Central memory CD8-positive, alpha-beta T cell (primary cell): ENCODE data around the gene TSC22D1.

Experiments used
- ATAC-seq: fragments of 150-1000 bp; cut with Tn5 transposase; replicated peaks from 2 replicates; pipeline ENCODE4 v1.10.0; 2022; ENCODE audit warnings: mild to moderate bottlenecking, moderate FRiP score, moderate number of reproducible peaks; ENCODE audit not compliant: poor library complexity, severe bottlenecking; ENCODE audit errors: extremely low read depth
- DNase-seq, 2 donors: peaks; one replicate each; pipeline ENCODE4 v3.0.0; 2021; ENCODE audit warnings: low spot score in 2 of 2
- H3K27ac Mint-ChIP-seq: one replicate; pipeline ENCODE4 v1.8.0; 2022; ENCODE audit warnings: low read depth, mild to moderate bottlenecking, moderate library complexity, mixed read lengths
- H3K27me3 Mint-ChIP-seq: one replicate; pipeline ENCODE4 v1.8.0; 2022; ENCODE audit warnings: mixed read lengths
- H3K36me3 Mint-ChIP-seq: one replicate; pipeline ENCODE4 v1.8.0; 2022; ENCODE audit warnings: mild to moderate bottlenecking, moderate library complexity, mixed read lengths; ENCODE audit not compliant: insufficient read depth
- H3K4me1 Mint-ChIP-seq: one replicate; pipeline ENCODE4 v1.8.0; 2022; ENCODE audit warnings: mixed read lengths
- H3K4me3 Mint-ChIP-seq: one replicate; pipeline ENCODE4 v1.8.0; 2022; ENCODE audit warnings: mild to moderate bottlenecking, moderate library complexity, mixed read lengths
- H3K9me3 Mint-ChIP-seq: one replicate; pipeline ENCODE4 v1.8.0; 2022; ENCODE audit warnings: mixed read lengths

Gene TSC22D1

DNA sequence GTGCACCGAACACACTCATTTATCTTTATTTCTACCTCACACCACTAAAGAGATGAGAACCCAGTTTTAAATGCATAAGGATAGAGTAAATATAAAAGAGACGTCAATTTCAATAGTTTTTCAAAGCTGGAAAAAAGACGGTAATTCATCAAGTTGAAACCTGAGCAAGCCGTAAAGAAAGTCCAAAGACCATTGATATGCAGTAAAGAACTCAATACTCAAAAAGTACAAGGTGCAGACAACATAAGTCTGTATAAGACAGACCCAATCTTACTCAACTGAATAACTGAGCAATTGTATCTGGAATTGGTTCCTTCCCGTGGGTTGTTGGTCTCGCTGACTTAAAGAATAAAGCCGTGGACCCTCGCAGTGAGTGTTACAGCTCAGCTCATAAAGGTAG, 120.4 kb downstream of the TSC22D1 start:
- ATAC-seq = no peak
- no peaks in the 10 kb centered on the region for H3K36me3 Mint-ChIP-seq
- H3K27ac Mint-ChIP-seq = no peak overlapping the region
- peaks cover 12% of the 10 kb centered on the region for H3K4me1 Mint-ChIP-seq
- H3K4me3 Mint-ChIP-seq = no peak overlapping the region
- no peaks in the 10 kb centered on the region for H3K9me3 Mint-ChIP-seq
- DNase-seq = no peak
- no peaks in the 10 kb centered on the region for H3K27me3 Mint-ChIP-seq

- H3K4me1 Mint-ChIP-seq = peaks cover 12% of the 10 kb centered on the region
- no peaks in the 10 kb centered on the region for H3K27me3 Mint-ChIP-seq
- H3K36me3 Mint-ChIP-seq = no peaks in the 10 kb centered on the region
- no peak overlapping the region for H3K27ac Mint-ChIP-seq
- H3K9me3 Mint-ChIP-seq = no peaks in the 10 kb centered on the region
- H3K4me3 Mint-ChIP-seq = no peak overlapping the region
- DNase-seq (no peak), ATAC-seq (no peak)
Measured at GRCh38 chr13:44453881-44454280, 122.2 kb downstream of the TSC22D1 start.

DNA sequence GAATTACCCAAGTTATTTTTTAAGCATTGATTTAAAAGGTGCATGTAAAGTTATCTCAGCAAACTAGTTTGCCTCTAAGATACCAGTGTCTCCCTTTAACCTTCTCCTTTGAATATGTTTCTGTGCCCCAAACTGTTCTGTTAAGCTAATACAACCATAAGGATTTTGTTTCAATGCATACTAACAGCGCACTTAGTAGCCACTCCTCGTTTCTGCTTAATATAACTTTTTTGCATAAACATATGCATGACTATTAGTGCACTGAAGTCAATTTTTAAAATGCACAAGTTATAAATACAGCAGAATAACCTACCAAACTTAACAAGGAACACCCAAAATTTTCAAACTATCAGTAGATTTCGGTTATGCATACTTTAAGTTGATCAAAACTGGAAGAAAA, 123.1 kb downstream of the TSC22D1 start:
- no peak for ATAC-seq
- no peak for DNase-seq
- Mint-ChIP-seq H3K4me3 (no peak overlapping the region), H3K27ac (no peak overlapping the region), H3K27me3 (no peaks in the 10 kb centered on the region), H3K36me3 (no peaks in the 10 kb centered on the region), H3K9me3 (no peaks in the 10 kb centered on the region), H3K4me1 (peaks cover 10% of the 10 kb centered on the region)

DNA sequence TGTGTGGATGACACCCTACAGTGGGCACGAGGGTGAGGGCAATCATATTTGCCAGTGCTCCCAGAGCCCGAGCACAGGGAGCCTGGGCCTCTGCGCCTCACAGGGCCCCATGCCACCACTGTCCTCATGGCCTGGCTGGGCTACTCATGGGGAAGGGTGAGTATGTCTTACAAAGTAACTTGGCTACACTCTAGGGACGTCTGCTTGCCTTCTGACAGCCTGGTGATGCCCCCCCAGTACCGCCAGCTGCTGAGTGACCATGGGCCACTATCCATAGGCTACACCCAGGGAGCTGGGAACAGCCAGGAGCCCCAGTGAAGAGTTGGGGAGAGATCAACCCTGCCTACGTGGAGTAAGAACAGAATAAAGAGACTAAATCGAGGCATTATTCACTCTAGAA, 123.7 kb downstream of the TSC22D1 start:
- ATAC-seq = no peak
- H3K27me3 Mint-ChIP-seq = no peaks in the 10 kb centered on the region
- H3K36me3 Mint-ChIP-seq = no peaks in the 10 kb centered on the region
- no peak for DNase-seq
- no peak overlapping the region for H3K4me3 Mint-ChIP-seq
- H3K9me3 Mint-ChIP-seq = no peaks in the 10 kb centered on the region
- H3K27ac Mint-ChIP-seq = no peak overlapping the region
- peaks cover 6% of the 10 kb centered on the region for H3K4me1 Mint-ChIP-seq

DNA sequence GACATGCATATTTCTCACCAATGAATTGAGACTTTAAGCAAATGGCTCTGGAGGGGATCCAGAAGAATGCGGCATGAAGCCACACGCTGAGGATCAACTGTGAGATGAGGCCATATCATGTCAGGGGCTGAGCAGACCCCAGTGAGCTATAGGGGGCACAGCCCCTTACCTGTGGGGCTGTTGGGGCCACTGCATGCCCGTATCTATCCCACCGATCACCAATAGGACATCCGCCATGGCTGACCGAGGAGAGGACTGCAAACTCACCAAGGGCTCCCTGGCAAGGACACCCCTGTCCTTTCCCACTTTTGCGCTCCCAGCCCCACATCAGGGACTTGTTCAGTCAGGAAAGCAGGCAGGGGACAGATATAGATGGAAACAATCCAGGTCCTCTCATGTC, 124.5 kb downstream of the TSC22D1 start:
- no peak for DNase-seq
- H3K36me3 Mint-ChIP-seq = no peaks in the 10 kb centered on the region
- H3K4me1 Mint-ChIP-seq = peaks cover 7% of the 10 kb centered on the region
- no peak overlapping the region for H3K27ac Mint-ChIP-seq
- no peak overlapping the region for H3K4me3 Mint-ChIP-seq
- H3K9me3 Mint-ChIP-seq = no peaks in the 10 kb centered on the region
- ATAC-seq = no peak
- no peaks in the 10 kb centered on the region for H3K27me3 Mint-ChIP-seq

DNA sequence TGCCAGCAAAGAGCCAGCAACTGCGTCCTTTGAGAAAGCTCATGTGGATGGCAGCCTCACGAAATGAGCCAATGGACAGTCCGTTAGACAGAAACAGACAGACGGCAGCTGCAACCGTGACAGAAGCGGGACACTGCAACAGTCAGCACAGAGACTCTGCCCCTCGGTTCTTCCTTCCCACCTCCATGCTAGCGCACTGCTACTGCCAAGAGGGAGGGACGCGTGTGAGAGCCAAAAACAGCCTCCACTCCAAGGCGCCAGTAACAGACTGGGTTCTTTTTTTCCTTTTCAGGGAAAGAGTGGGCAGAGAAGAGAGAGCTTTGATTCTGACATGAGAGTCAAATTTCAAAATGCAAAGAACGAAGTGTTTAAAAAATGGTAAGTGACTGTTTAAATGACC, 125.0 kb downstream of the TSC22D1 start:
- Mint-ChIP-seq H3K36me3 (no peaks in the 10 kb centered on the region), H3K27ac (no peak overlapping the region), H3K4me3 (no peak overlapping the region), H3K9me3 (no peaks in the 10 kb centered on the region), H3K4me1 (peaks cover 12% of the 10 kb centered on the region), H3K27me3 (no peaks in the 10 kb centered on the region)
- no peak for DNase-seq
- no peak for ATAC-seq

- no peaks in the 10 kb centered on the region for H3K27me3 Mint-ChIP-seq
- no peaks in the 10 kb centered on the region for H3K36me3 Mint-ChIP-seq
- H3K27ac Mint-ChIP-seq = no peak overlapping the region
- DNase-seq (no peak), ATAC-seq (no peak)
- no peaks in the 10 kb centered on the region for H3K9me3 Mint-ChIP-seq
- peaks cover 12% of the 10 kb centered on the region for H3K4me1 Mint-ChIP-seq
- H3K4me3 Mint-ChIP-seq = no peak overlapping the region
Measured at GRCh38 chr13:44449999-44450821, 125.9 kb downstream of the TSC22D1 start.

- ATAC-seq (no peak), DNase-seq (no peak)
- Mint-ChIP-seq H3K4me1 (peaks cover 12% of the 10 kb centered on the region), H3K9me3 (no peaks in the 10 kb centered on the region), H3K4me3 (no peak overlapping the region), H3K27ac (no peak overlapping the region), H3K27me3 (no peaks in the 10 kb centered on the region), H3K36me3 (no peaks in the 10 kb centered on the region)
Measured at GRCh38 chr13:44448875-44449274, 127.3 kb downstream of the TSC22D1 start.

DNA sequence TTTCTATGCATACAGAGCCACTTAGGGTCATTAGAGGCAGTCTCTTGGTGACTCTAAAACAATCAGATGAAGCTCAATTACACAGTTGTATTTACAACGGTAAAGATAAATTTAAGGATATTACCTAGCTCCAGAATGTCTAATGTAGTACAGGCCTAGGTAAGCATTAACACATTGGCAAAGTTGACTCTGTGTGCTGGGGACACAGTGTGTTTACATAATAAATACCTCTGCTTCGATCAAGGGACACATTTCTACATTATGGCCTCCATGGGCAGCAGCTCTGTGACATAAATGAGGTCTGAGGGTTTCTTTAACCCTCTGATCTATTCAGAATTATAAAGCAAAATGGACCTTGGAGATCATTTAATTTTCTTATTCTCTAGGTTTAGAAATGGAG, 127.8 kb downstream of the TSC22D1 start:
- Mint-ChIP-seq H3K4me1 (peaks cover 12% of the 10 kb centered on the region), H3K9me3 (no peaks in the 10 kb centered on the region), H3K4me3 (no peak overlapping the region), H3K27ac (no peak overlapping the region), H3K27me3 (no peaks in the 10 kb centered on the region), H3K36me3 (no peaks in the 10 kb centered on the region)
- no peak for DNase-seq
- ATAC-seq = no peak

DNA sequence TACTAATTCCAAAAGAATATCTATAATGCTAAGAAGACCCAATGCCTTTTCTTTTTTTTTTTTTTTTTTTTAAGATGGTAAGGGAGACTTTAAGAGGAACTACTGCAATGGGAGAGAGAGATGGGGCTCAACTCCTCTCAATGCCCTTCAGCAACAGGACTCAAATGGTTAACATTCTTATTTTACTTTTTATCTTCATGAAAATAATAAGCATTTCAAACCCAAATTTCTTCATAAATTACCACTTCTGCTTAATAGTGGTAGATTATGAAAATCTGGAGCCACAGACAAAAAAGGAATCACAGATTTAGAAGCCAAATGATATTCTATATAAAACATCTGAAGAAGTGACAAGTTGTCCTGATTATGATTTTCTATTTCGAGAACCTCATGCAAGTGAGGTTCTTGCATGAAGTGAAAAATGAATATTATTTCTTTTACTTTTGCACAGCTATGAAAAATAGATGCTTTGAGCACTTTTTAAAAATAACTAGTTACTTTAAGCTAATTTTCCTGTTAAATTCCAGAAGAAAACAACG, 128.3 kb downstream of the TSC22D1 start:
- DNase-seq = no peak
- Mint-ChIP-seq H3K4me3 (no peak overlapping the region), H3K27me3 (no peaks in the 10 kb centered on the region), H3K36me3 (no peaks in the 10 kb centered on the region), H3K27ac (no peak overlapping the region), H3K4me1 (peaks cover 12% of the 10 kb centered on the region), H3K9me3 (no peaks in the 10 kb centered on the region)
- no peak for ATAC-seq

DNA sequence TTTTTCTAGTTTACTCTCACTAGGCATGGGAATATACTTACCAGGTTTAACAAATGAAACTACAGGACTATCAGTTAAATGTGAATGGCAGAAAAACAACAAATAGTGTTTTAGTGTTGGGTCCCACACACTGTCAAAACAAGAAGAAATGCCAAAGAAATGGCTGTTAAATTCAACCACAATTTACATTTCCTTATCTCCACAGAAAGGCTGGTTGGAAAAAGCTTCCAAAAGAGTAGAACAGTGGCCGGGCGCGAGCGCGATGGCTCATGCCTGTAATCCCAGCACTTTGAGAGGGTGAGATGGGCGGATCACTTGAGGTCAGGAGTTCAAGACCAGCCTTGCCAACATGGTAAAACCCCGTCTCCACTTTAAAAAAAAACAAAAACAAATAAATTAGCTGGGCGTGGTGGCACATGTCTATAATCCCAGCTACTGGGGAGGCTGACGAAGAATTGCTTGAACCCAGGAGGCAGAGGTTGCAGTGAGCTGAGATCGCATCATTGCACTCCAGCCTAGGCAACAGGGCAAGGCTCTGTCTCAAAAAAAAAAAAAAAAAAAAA, 136.0 kb downstream of the TSC22D1 start:
- Mint-ChIP-seq H3K9me3 (no peaks in the 10 kb centered on the region), H3K27ac (peak overlapping the region; percentile 55), H3K4me1 (peaks cover 25% of the 10 kb centered on the region), H3K36me3 (no peaks in the 10 kb centered on the region), H3K27me3 (peaks cover 13% of the 10 kb centered on the region), H3K4me3 (no peak overlapping the region)
- DNase-seq (no peak), ATAC-seq (no peak)

GRCh38 chr13:44439452-44440024, 136.6 kb downstream of the TSC22D1 start:
- peaks cover 3% of the 10 kb centered on the region for H3K36me3 Mint-ChIP-seq
- ATAC-seq = no peak
- H3K9me3 Mint-ChIP-seq = no peaks in the 10 kb centered on the region
- no peak overlapping the region for H3K27ac Mint-ChIP-seq
- peaks cover 25% of the 10 kb centered on the region for H3K4me1 Mint-ChIP-seq
- no peak overlapping the region for H3K4me3 Mint-ChIP-seq
- no peak for DNase-seq
- H3K27me3 Mint-ChIP-seq = peaks cover 13% of the 10 kb centered on the region

DNA sequence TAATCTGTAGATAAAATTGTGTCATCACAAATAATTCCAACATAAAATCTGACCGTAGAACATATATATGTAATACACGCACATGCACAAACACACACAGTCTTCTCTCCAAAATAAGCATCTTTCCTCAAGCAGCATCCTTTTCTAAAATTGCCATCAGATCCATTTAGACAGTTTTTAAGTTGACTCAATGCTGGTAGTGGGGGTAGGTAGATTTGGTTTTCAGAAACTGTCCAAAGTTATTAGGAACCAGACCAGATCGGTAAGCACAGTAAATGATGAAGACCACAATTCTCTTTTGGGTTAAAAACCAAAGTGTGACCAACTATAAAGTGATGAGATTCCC, 137.9 kb downstream of the TSC22D1 start:
- Mint-ChIP-seq H3K9me3 (no peaks in the 10 kb centered on the region), H3K27ac (no peak overlapping the region), H3K27me3 (peaks cover 13% of the 10 kb centered on the region), H3K4me1 (peaks cover 25% of the 10 kb centered on the region), H3K4me3 (no peak overlapping the region), H3K36me3 (peaks cover 6% of the 10 kb centered on the region)
- ATAC-seq (no peak), DNase-seq (no peak)
